HCT116 (cell line): ENCODE results near the gene FXYD2. TPM values are rescaled to one million over a fixed set of nuclear protein-coding genes. Genes with fewer than 3 reads are reported as not detected.
"Not testable (repeated sequence)": the region's sequence is repeated elsewhere in the genome, so short reads cannot be mapped to it uniquely, and the experiment has no call there.

ENCODE experiments used
- ATAC-seq: fragments of 200-7000 bp; cut with Tn5 transposase; 2 replicates; pipeline ENCODE4 v1.9.1; 2020; ENCODE audit warnings: mild to moderate bottlenecking, moderate library complexity
- BruUV-seq: library from RNA; stranded (reverse); fragments of 400-500 nt; replicated peaks from 2 replicates; lab custom pipeline; 2021; lab: Mats Ljungman, UMichigan
- CTCF ChIA-PET: fragments of 300-600 bp; sonication (Branson Sonifier 250); formaldehyde crosslinking; loops from one replicate; lab custom pipeline; 2021; ENCODE audit warnings: antibody characterized with exemption; lab: Charles Lee
- POLR2A ChIA-PET: fragments of 300-600, 350-600 bp; sonication (Branson Sonifier 250); formaldehyde crosslinking; loops from one replicate; lab custom pipeline; 2021; ENCODE audit warnings: antibody characterized with exemption; lab: Charles Lee
- RAD21 ChIA-PET, 2 experiments: fragments of 300-600 bp; sonication (Branson Sonifier 250); formaldehyde crosslinking; loops; one replicate each; lab custom pipeline; 2023; ENCODE audit warnings: low total read pairs in 2 of 2; ENCODE audit not compliant: uncharacterized antibody in 2 of 2, unreplicated experiment in 2 of 2, low non-redundant PET in 1 of 2; lab: Charles Lee
- DNase-seq: peaks from one replicate; pipeline ENCODE4 v3.0.0-alpha.2; 2010; ENCODE audit warnings: low read depth, low spot score
- H2AFZ ChIP-seq: fragments of 200-600 bp; shearing (Covaris generic), sonication (generic); 2 replicates; pipeline ENCODE4 v1.6.1; 2017; ENCODE audit warnings: low read depth, mixed run types, mixed read lengths, antibody characterized with exemption, low read length; ENCODE audit not compliant: poor library complexity, severe bottlenecking
- H3K27ac ChIP-seq: 2 replicates; pipeline ENCODE4 v1.5.1; 2012; ENCODE audit warnings: low read depth, low read length
- H3K27me3 ChIP-seq: fragments of 200-600 bp; sonication (generic); 2 replicates; pipeline ENCODE4 v1.6.1; 2016; ENCODE audit warnings: mixed run types, low read length, mixed read lengths; ENCODE audit not compliant: insufficient read depth
- H3K36me3 ChIP-seq, 2 experiments: fragments of 200-500 bp in 1 of 2; fragments of 200-600 bp in 1 of 2; sonication (Bioruptor generic) in 1 of 2; sonication (generic) in 1 of 2; 2 replicates each; pipeline versions ENCODE4 v1.5.1 to v1.6.1; 2014 to 2016; ENCODE audit warnings: low read length in 2 of 2, inconsistent platforms in 1 of 2, mixed read lengths in 1 of 2, mixed run types in 1 of 2; ENCODE audit not compliant: insufficient read depth in 2 of 2, control insufficient read depth in 1 of 2
- H3K4me1 ChIP-seq, 2 experiments: fragments of 200-600 bp in 1 of 2; sonication (generic) in 1 of 2; 2 replicates each; pipeline versions ENCODE4 v1.5.1 to v1.6.1; 2012 to 2017; ENCODE audit warnings: low read length in 2 of 2, inconsistent platforms in 1 of 2, mild to moderate bottlenecking in 1 of 2, mixed read lengths in 1 of 2, mixed run types in 1 of 2, moderate library complexity in 1 of 2; ENCODE audit not compliant: insufficient read depth in 2 of 2, control insufficient read depth in 1 of 2
- H3K4me2 ChIP-seq: fragments of 200-600 bp; sonication (generic); 2 replicates; pipeline ENCODE4 v1.6.1; 2017; ENCODE audit warnings: mixed run types, low read length, mixed read lengths
- H3K4me3 ChIP-seq, 2 experiments: fragments of 200-600 bp in 1 of 2; sonication (generic) in 1 of 2; replicated peaks in 1 of 2; 2 replicates each; pipeline ENCODE4 v1.5.1; 2011 to 2016; ENCODE audit warnings: low read length in 2 of 2, control low read depth in 1 of 2, low read depth in 1 of 2, mild to moderate bottlenecking in 1 of 2, mixed read lengths in 1 of 2, mixed run types in 1 of 2
- H3K79me2 ChIP-seq: fragments of 200-600 bp; sonication (generic); 2 replicates; pipeline ENCODE4 v1.6.1; 2017; ENCODE audit warnings: mild to moderate bottlenecking, mixed run types, low read length, moderate library complexity, mixed read lengths; ENCODE audit not compliant: insufficient read depth
- H3K9ac ChIP-seq: fragments of 200-600 bp; sonication (generic); 2 replicates; pipeline ENCODE4 v1.6.1; 2016; ENCODE audit warnings: low read length, mixed read lengths
- H3K9me2 ChIP-seq: fragments of 200-600 bp; sonication (generic), shearing (Covaris generic); 2 replicates; pipeline ENCODE4 v1.6.1; 2017; ENCODE audit warnings: mixed run types, mild to moderate bottlenecking, moderate library complexity; ENCODE audit not compliant: insufficient read depth
- H3K9me3 ChIP-seq, 2 experiments: fragments of 200-500 bp in 1 of 2; fragments of 200-600 bp in 1 of 2; sonication (Bioruptor generic) in 1 of 2; sonication (generic) in 1 of 2; 2 replicates each; pipeline ENCODE4 v1.6.1; 2014 to 2017; ENCODE audit warnings: low read length in 2 of 2, mixed read lengths in 2 of 2, inconsistent platforms in 1 of 2, low read depth in 1 of 2, mild to moderate bottlenecking in 1 of 2, mixed run types in 1 of 2, moderate library complexity in 1 of 2; ENCODE audit not compliant: control insufficient read depth in 1 of 2, insufficient read depth in 1 of 2
- H4K20me1 ChIP-seq: fragments of 200-600 bp; sonication (generic), shearing (Covaris generic); 2 replicates; pipeline ENCODE4 v1.6.1; 2017; ENCODE audit warnings: mixed run types, mild to moderate bottlenecking, moderate library complexity; ENCODE audit not compliant: insufficient read depth
- CBX3 ChIP-seq: IDR thresholded peaks from 2 replicates; pipeline ENCODE4 v1.6.1; 2012; ENCODE audit warnings: low read depth
- ELF1 ChIP-seq: IDR thresholded peaks from 2 replicates; pipeline ENCODE4 v1.6.1; 2012; ENCODE audit warnings: low read depth, borderline replicate concordance
- EZH2 ChIP-seq: fragments of 200-600 bp; sonication (generic); IDR thresholded peaks from 2 replicates; pipeline ENCODE4 v1.6.1; 2017; ENCODE audit warnings: antibody characterized with exemption, mixed run types
- JUND ChIP-seq: IDR thresholded peaks from 2 replicates; pipeline ENCODE4 v1.6.1; 2012
- RAD21 ChIP-seq: IDR thresholded peaks from 2 replicates; pipeline ENCODE4 v1.6.1; 2012; ENCODE audit warnings: low read depth, mild to moderate bottlenecking
- SIN3A ChIP-seq: IDR thresholded peaks from 2 replicates; pipeline ENCODE4 v1.6.1; 2012; ENCODE audit warnings: low read depth
- TCF7L2 ChIP-seq: IDR thresholded peaks from 2 replicates; pipeline ENCODE4 v1.7.0; 2011; ENCODE audit warnings: borderline replicate concordance, inconsistent platforms; ENCODE audit not compliant: insufficient read depth, insufficient read length; ENCODE audit errors: extremely low read depth
- YY1 ChIP-seq: IDR thresholded peaks from 2 replicates; pipeline ENCODE4 v1.6.1; 2011; ENCODE audit warnings: low read length, low read depth, moderate library complexity, mild to moderate bottlenecking; ENCODE audit not compliant: insufficient replicate concordance; ENCODE audit errors: extremely low read depth
- ZNF274 ChIP-seq: fragments of 200-500 bp; sonication (Bioruptor generic); IDR thresholded peaks from 2 replicates; pipeline ENCODE4 v1.6.1; 2014; ENCODE audit warnings: mild to moderate bottlenecking, low read depth, low read length, inconsistent platforms
- intact Hi-C: fragments of 100-400 bp; cut with micrococcal nuclease; formaldehyde crosslinking; loops from 2 replicates; pipeline ENCODE4 v1.10.0; 2022
- total RNA-seq: library from RNA; stranded (reverse); gene quantifications from one replicate; pipeline ENCODE4 v1.2.1, GENCODE V29; 2021; ENCODE audit not compliant: unreplicated experiment
- TF ChIP-seq, protein P1 (sequence below): IDR thresholded peaks from 2 replicates; pipeline ENCODE4 v1.6.1; 2012

Gene FXYD2
- total RNA-seq, 1 experiment from 2014 or later = 0.52 TPM

DNA sequence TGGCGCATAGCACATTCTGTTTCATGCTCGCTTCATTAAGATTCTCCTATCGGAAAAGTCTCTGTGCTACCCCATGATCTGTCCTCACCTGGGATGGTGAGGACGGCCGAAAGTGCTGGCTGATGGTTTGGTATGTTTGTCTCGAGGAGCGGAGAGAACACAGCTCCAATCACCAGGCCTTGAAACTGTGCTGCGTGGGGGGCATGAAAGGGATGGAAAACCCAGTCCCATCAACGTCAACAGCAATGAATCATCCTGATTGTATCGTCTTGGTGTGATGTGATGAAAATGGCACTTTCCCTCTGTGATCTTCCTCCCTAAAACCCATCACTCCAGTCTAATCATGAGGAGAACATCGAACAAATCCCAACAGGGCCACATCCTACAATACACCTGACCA, 43.5 kb upstream of the FXYD2 start:
- CTCF ChIA-PET = interaction anchor here (0.6 kb wide), 1 partner anchor 829 kb away, joined by 3 read pairs; no protein-coding TSS in a partner anchor
- no peaks in the 10 kb centered on the region for H3K79me2 ChIP-seq

DNA sequence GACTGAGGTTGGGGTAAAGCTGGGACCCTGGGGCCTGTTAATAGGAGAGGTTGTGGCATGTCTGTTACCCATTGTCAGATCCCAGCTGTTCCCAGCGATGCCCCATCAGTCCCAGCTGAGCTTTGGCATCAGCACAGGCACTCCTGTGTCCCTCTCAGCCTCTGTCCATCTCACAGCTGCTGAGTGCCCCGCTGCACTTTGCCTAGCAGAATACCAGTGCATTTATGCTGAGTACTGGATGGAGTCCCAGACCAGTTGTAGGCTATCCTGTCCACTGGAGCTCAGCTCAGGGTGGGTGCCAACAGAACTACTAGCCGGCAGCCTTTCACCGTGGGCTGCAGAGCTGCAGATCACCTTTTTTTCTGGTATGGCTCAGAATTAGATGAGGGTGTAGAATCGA, 42.0 kb upstream of the FXYD2 start:
- no peak for ATAC-seq
- intact Hi-C loops = no loop called here
- CTCF ChIA-PET = no interaction called here

More for the DNA sequence above, 43.5 kb upstream of the FXYD2 start:
- Histone ChIP-seq H3K27ac (no peak overlapping the region), H3K9me3 (no peaks in the 10 kb centered on the region), H3K9ac (no peak overlapping the region), H3K4me3 (no peak overlapping the region), H3K27me3 (peaks cover 16% of the 10 kb centered on the region; the same call in 1 of the 2 replicates), H3K4me1 (peaks cover 4 to 5% of the 10 kb centered on the region in 2 experiments; a peak in 2 of 4 replicates), H2AFZ (no peak overlapping the region), H3K4me2 (no peak overlapping the region), H4K20me1 (no peaks in the 10 kb centered on the region), H3K36me3 (no peaks in the 10 kb centered on the region), H3K9me2 (no peaks in the 10 kb centered on the region)
- no peak for TF ChIP-seq TCF7L2
- no peak for TF ChIP-seq SIN3A
- TF ChIP-seq YY1 = no peak
- no peak for TF ChIP-seq JUND
- TF ChIP-seq CBX3 = no peak
- TF ChIP-seq ELF1 = no peak
- no peak for TF ChIP-seq ZNF274
- TF ChIP-seq RAD21 = no peak
- TF ChIP-seq, protein P1, sequence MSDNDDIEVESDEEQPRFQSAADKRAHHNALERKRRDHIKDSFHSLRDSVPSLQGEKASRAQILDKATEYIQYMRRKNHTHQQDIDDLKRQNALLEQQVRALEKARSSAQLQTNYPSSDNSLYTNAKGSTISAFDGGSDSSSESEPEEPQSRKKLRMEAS = no peak
- DNase-seq = no peak
- no peak for ATAC-seq
- intact Hi-C loops = no loop called here
- POLR2A ChIA-PET = no interaction called here
- RAD21 ChIA-PET = no interaction called here
- BruUV-seq = no TSS peak

DNA sequence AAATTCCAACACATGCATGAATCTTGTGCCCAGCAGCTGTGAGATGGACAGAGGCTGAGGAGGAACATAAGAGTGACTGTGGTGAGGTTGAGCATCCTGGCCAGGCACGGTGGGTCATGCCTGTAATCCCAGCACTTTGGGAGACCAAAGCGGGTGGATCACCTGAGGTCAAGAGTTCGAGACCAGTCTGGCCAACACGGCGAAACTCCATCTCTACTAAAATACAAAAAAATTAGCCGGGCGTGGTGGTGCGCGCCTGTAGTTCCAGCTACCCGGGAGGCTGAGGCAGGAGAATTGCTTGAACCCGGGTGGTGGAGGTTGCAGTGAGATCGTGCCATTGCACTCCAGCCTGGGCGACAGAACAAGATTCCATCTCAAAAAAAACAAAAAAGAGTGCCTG, 41.0 kb upstream of the FXYD2 start:
- H3K4me1 ChIP-seq, H3K4me3 ChIP-seq, H3K36me3 ChIP-seq, H3K27me3 ChIP-seq, H4K20me1 ChIP-seq, POLR2A ChIA-PET, H3K4me2 ChIP-seq, H3K79me2 ChIP-seq, RAD21 ChIA-PET, H2AFZ ChIP-seq, H3K27ac ChIP-seq, H3K9me2 ChIP-seq, BruUV-seq, CTCF ChIA-PET, H3K9me3 ChIP-seq, H3K9ac ChIP-seq, intact Hi-C loops, ATAC-seq, DNase-seq: not testable (repeated sequence)

More for the DNA sequence above, 42.0 kb upstream of the FXYD2 start:
- no peak for DNase-seq
- no peaks in the 10 kb centered on the region for H3K36me3 ChIP-seq
- no peaks in the 10 kb centered on the region for H3K9me3 ChIP-seq
- H3K9ac ChIP-seq = no peak overlapping the region
- BruUV-seq = no TSS peak
- H3K4me3 ChIP-seq = no peak overlapping the region
- H3K27ac ChIP-seq = no peak overlapping the region
- H3K27me3 ChIP-seq = 0 out of 2 replicates have a peak, but pooled peaks cover 2% of the 10 kb centered on the region
- TF ChIP-seq EZH2 = no peak
- TF ChIP-seq, all 23 proteins: peak for 0
- no peaks in the 10 kb centered on the region for H4K20me1 ChIP-seq
- no peak overlapping the region for H2AFZ ChIP-seq
- peaks cover 4 to 7% of the 10 kb centered on the region in 2 experiments; a peak in 2 of 4 replicates for H3K4me1 ChIP-seq
- no peaks in the 10 kb centered on the region for H3K9me2 ChIP-seq
- H3K4me2 ChIP-seq = no peak overlapping the region
- ChIA-PET RAD21 (no interaction called here), POLR2A (no interaction called here)
- H3K79me2 ChIP-seq = no peaks in the 10 kb centered on the region
